Effector memory CD4-positive, alpha-beta T cell (primary cell): ENCODE results near the gene KIRREL3.

Experiments used
- DNase-seq, 3 donors: peaks; one replicate each; pipeline ENCODE4 v3.0.0-alpha.2; 2020
- H3K27ac ChIP-seq: 2 replicates; pipeline ENCODE4 v1.7.0; 2013; ENCODE audit warnings: mild to moderate bottlenecking, low read length, moderate library complexity; ENCODE audit not compliant: insufficient read depth, poor library complexity, severe bottlenecking
- H3K27me3 ChIP-seq: replicated peaks from 2 replicates; pipeline ENCODE4 v1.7.0; 2013; ENCODE audit warnings: mild to moderate bottlenecking, low read length; ENCODE audit not compliant: insufficient read depth, control insufficient read depth, poor library complexity, severe bottlenecking
- H3K36me3 ChIP-seq: 2 replicates; pipeline ENCODE4 v1.7.0; 2013; ENCODE audit warnings: mild to moderate bottlenecking, low read length, moderate library complexity; ENCODE audit not compliant: control insufficient read depth, insufficient read depth
- H3K4me1 ChIP-seq: 2 replicates; pipeline ENCODE4 v1.7.0; 2013; ENCODE audit warnings: low read length, mild to moderate bottlenecking; ENCODE audit not compliant: control insufficient read depth, insufficient read depth, poor library complexity, severe bottlenecking
- H3K4me3 ChIP-seq: 2 replicates; pipeline ENCODE4 v1.7.0; 2013; ENCODE audit warnings: low read length, low read depth, mild to moderate bottlenecking; ENCODE audit not compliant: insufficient read depth, poor library complexity, severe bottlenecking
- H3K9me3 ChIP-seq: 2 replicates; pipeline ENCODE4 v1.7.0; 2013; ENCODE audit warnings: mild to moderate bottlenecking, low read length, moderate library complexity; ENCODE audit not compliant: control insufficient read depth

The KIRREL3 gene

GRCh38 chr11:126731576-126732142 lies 268.9 kb downstream of the KIRREL3 start:
- no peaks in the 10 kb centered on the region for H3K9me3 ChIP-seq
- H3K27ac ChIP-seq, result no peak overlapping the region
- no peaks in the 10 kb centered on the region for H3K4me1 ChIP-seq
- no peaks in the 10 kb centered on the region for H3K27me3 ChIP-seq
- H3K36me3 ChIP-seq, result no peaks in the 10 kb centered on the region
- no peak overlapping the region for H3K4me3 ChIP-seq
- DNase-seq, result no peak

GRCh38 chr11:126727381-126727780 lies 273.2 kb downstream of the KIRREL3 start:
- Histone ChIP-seq H3K36me3 (no peaks in the 10 kb centered on the region), H3K27ac (no peak overlapping the region), H3K4me1 (no peaks in the 10 kb centered on the region), H3K4me3 (no peak overlapping the region), H3K9me3 (no peaks in the 10 kb centered on the region), H3K27me3 (no peaks in the 10 kb centered on the region)
- no peak for DNase-seq

- no peak for DNase-seq
- H3K27ac ChIP-seq, result no peak overlapping the region
- H3K27me3 ChIP-seq, result no peaks in the 10 kb centered on the region
- H3K4me3 ChIP-seq, result no peak overlapping the region
- H3K4me1 ChIP-seq, result no peaks in the 10 kb centered on the region
- H3K36me3 ChIP-seq, result no peaks in the 10 kb centered on the region
- no peaks in the 10 kb centered on the region for H3K9me3 ChIP-seq
These were observed 275.0 kb downstream of the KIRREL3 start for GRCh38 chr11:126725521-126725920.

- no peak for DNase-seq
- Histone ChIP-seq H3K27ac (no peak overlapping the region), H3K27me3 (no peaks in the 10 kb centered on the region)
These were observed 275.5 kb downstream of the KIRREL3 start for GRCh38 chr11:126725043-126725442.

GRCh38 chr11:126723665-126724045 lies 276.9 kb downstream of the KIRREL3 start:
- Histone ChIP-seq H3K36me3 (no peaks in the 10 kb centered on the region), H3K4me3 (no peak overlapping the region), H3K9me3 (no peaks in the 10 kb centered on the region), H3K4me1 (no peaks in the 10 kb centered on the region), H3K27me3 (no peaks in the 10 kb centered on the region), H3K27ac (no peak overlapping the region)
- no peak for DNase-seq

More at GRCh38 chr11:126725043-126725442, 275.5 kb downstream of the KIRREL3 start:
- no peaks in the 10 kb centered on the region for H3K36me3 ChIP-seq
- H3K9me3 ChIP-seq, result no peaks in the 10 kb centered on the region
- no peak overlapping the region for H3K4me3 ChIP-seq
- H3K4me1 ChIP-seq, result no peaks in the 10 kb centered on the region

- H3K36me3 ChIP-seq, result no peaks in the 10 kb centered on the region
- no peak for DNase-seq
- no peaks in the 10 kb centered on the region for H3K4me1 ChIP-seq
- no peaks in the 10 kb centered on the region for H3K27me3 ChIP-seq
- H3K4me3 ChIP-seq, result no peak overlapping the region
- no peak overlapping the region for H3K27ac ChIP-seq
- H3K9me3 ChIP-seq, result no peaks in the 10 kb centered on the region
These were observed 277.5 kb downstream of the KIRREL3 start for GRCh38 chr11:126722956-126723664.

- Histone ChIP-seq H3K27ac (no peak overlapping the region), H3K4me1 (no peaks in the 10 kb centered on the region), H3K9me3 (no peaks in the 10 kb centered on the region), H3K36me3 (no peaks in the 10 kb centered on the region), H3K27me3 (no peaks in the 10 kb centered on the region), H3K4me3 (no peak overlapping the region)
- DNase-seq, result no peak
These were observed 278.4 kb downstream of the KIRREL3 start for GRCh38 chr11:126722006-126722736.

- Histone ChIP-seq H3K9me3 (no peaks in the 10 kb centered on the region), H3K27ac (no peak overlapping the region), H3K36me3 (no peaks in the 10 kb centered on the region), H3K4me1 (no peaks in the 10 kb centered on the region), H3K27me3 (no peaks in the 10 kb centered on the region), H3K4me3 (no peak overlapping the region)
- no peak for DNase-seq
These were observed 279.9 kb downstream of the KIRREL3 start for GRCh38 chr11:126720539-126721235.

- Histone ChIP-seq H3K4me1 (no peaks in the 10 kb centered on the region), H3K27ac (no peak overlapping the region), H3K36me3 (no peaks in the 10 kb centered on the region), H3K27me3 (no peaks in the 10 kb centered on the region), H3K4me3 (no peak overlapping the region), H3K9me3 (no peaks in the 10 kb centered on the region)
- DNase-seq, result no peak
These were observed 280.8 kb downstream of the KIRREL3 start for GRCh38 chr11:126719740-126720139.

GRCh38 chr11:126718276-126718675 lies 282.3 kb downstream of the KIRREL3 start:
- Histone ChIP-seq H3K4me3 (no peak overlapping the region), H3K36me3 (no peaks in the 10 kb centered on the region), H3K27me3 (no peaks in the 10 kb centered on the region), H3K4me1 (no peaks in the 10 kb centered on the region), H3K9me3 (no peaks in the 10 kb centered on the region), H3K27ac (no peak overlapping the region)
- no peak for DNase-seq
